ENCODE data around the gene ZBTB7C. TPM values are rescaled to one million over a fixed set of nuclear protein-coding genes. Genes with fewer than 3 reads are reported as not detected.

The ZBTB7C gene
- total and polyA plus RNA-seq, 2 of the 8 experiments (the other 6 are each of a cell fraction or from before 2014, with no cell fraction given): 0.15 to 0.45 TPM

GRCh38 chr18:48397021-48397420, 12.2 kb downstream of the ZBTB7C start (continued):
- TF ChIP-seq CREB1 (IDR thresholded peaks at IDR 0.05): no peak
- no peak for TF ChIP-seq CBX8 (IDR thresholded peaks at IDR 0.05; ENCODE audit: borderline replicate concordance, low read depth, low read length)
- TF ChIP-seq CHD7 (IDR thresholded peaks at IDR 0.05; ENCODE audit: insufficient replicate concordance, low read length): no peak
- no peak for TF ChIP-seq KDM4A (IDR thresholded peaks at IDR 0.05; ENCODE audit: low read depth, low read length, severe bottlenecking)
- TF ChIP-seq RXRA (IDR thresholded peaks at IDR 0.05; ENCODE audit: insufficient read depth, low read depth, low read length): no peak
